Ureter (tissue), 1 donor: ENCODE measurements around the gene ATP6V0E2. TPM values are rescaled to one million over a fixed set of nuclear protein-coding genes. Genes with fewer than 3 reads are reported as not detected.

Experiments used
- DNase-seq: peaks from one replicate; pipeline ENCODE4 v3.0.0-alpha.2; 2020; ENCODE audit warnings: low spot score
- total RNA-seq: library from RNA; stranded (reverse); gene quantifications from one replicate; pipeline ENCODE4 v1.2.4, GENCODE V29; 2023
- donor health status: DM: yes; HTN: yes; CAD: no.

Gene ATP6V0E2
- total RNA-seq, 1 donor from 2014 or later, result 15.0 TPM

GRCh38 chr7:149861728-149862045 lies 12.1 kb upstream of the ATP6V0E2 start:
- no peak for DNase-seq

DNA sequence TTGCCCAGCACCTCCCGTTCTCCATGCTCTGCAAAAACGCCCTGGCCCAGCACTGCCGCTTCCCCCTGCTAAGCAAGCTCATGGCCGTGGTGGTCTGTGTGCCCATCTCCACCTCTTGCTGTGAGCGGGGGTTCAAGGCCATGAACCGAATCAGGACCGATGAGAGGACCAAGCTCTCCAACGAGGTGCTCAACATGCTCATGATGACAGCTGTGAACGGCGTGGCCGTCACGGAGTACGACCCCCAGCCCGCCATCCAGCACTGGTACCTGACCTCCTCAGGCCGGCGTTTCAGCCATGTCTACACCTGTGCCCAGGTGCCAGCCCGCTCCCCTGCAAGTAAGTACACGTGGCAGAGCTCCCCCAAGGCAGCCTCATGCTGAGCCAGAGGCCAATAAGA lies 11.6 kb upstream of the ATP6V0E2 start:
- no peak for DNase-seq

GRCh38 chr7:149863500-149863899 lies 10.3 kb upstream of the ATP6V0E2 start:
- no peak for DNase-seq

- no peak for DNase-seq
Observed at GRCh38 chr7:149864023-149864422, 9.7 kb upstream of the ATP6V0E2 start.

- DNase-seq, result no peak
Observed at GRCh38 chr7:149864751-149865150, 9.0 kb upstream of the ATP6V0E2 start.

GRCh38 chr7:149865437-149865836 lies 8.3 kb upstream of the ATP6V0E2 start:
- DNase-seq, result no peak

DNA sequence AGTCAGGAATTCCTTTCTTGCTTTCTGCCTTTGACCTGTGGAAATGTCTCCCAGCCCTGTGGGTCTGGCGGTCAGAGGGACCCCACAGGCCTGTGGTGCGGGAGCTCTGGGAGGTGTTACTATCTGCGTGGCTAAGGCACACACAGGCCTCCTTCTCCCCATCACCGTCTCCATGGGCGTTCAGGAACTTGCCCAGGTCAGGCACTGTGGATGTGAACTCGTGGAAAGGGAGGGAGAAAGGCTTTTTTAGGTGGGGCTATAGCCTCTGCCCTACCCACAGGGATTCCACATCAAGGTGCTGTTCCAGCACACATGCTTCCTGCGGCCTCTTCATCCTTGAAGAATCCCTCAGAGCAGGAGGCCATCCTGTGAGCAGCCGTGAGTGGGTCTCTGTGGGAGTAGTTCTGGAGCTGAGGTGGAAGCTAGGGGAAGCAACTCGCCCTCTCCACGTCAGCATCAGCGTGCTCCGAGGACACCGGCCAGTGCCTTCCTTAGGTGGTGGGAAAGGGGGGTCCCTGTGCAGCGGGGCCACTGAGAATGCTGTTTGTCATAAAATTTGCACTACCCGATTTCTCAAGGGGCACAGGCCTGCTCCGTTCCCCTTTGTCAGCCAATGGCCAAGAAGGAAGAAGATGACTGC lies 7.5 kb upstream of the ATP6V0E2 start:
- DNase-seq, result no peak

GRCh38 chr7:149866779-149867447 lies 6.9 kb upstream of the ATP6V0E2 start:
- peak; percentile 38 for DNase-seq

DNA sequence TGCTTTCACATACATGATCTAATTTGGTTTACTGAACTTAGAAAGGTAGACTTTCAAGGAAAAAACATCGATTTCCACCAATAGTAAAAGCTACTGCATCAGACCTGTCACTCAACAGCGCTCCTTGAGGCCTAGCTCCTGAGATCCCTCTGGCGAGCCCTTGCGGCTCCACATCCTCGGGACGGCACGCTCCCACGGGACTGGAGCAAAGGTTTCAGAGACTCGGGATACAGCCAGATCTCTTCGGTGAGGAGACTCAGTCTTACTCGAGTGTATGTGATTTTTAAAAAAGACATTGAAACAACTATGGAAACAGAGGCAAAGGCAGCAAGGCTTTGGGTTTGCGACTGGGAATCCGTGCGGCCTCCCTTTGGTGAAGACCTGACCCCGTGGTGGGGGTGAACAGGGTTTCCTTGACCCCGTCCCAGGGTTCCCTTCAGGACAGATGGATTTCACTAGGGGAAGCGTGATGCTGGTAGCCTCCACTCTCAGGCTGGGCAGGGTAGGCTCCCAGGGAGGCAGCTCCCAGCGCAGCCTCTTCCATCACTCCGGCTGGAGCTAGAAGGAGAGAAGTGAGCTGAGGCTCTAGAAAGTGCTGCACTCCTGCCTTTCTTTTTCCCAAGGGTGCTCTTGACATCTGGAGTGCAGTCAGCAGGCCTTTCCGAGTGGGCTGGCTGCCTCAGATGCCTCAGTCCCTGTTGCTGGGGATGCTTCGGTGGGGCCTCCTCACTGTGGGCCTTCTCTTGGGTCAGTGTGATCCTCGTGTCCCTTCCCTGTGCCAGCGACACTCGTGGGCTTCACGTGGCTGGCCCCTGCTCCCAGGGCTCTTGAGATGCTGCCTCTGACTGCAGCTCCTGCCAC lies 5.8 kb upstream of the ATP6V0E2 start:
- no peak for DNase-seq

- peak; percentile 31 for DNase-seq
Observed at GRCh38 chr7:149868623-149869290, 5.0 kb upstream of the ATP6V0E2 start.

GRCh38 chr7:149869291-149869650 lies 4.5 kb upstream of the ATP6V0E2 start:
- DNase-seq, result no peak

DNA sequence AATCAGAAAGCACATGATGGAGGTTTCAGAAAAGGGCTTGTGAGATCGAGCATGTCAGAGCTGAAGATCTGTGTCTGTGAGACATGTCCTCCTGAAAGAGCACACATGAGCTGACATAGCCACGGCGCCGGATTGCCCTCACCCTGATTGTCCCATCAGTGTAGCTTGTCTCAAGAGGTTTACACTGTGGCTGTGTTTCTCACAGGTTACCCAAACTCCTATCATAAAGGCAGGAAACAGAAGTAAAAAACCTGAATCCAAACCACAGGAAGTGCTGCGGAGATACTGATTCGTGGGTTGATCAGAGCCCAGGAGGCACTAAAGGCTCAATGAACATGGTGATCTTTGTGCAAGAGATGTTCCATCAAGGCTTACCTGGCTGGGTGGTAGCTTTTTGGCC lies 3.9 kb upstream of the ATP6V0E2 start:
- DNase-seq, result no peak

DNA sequence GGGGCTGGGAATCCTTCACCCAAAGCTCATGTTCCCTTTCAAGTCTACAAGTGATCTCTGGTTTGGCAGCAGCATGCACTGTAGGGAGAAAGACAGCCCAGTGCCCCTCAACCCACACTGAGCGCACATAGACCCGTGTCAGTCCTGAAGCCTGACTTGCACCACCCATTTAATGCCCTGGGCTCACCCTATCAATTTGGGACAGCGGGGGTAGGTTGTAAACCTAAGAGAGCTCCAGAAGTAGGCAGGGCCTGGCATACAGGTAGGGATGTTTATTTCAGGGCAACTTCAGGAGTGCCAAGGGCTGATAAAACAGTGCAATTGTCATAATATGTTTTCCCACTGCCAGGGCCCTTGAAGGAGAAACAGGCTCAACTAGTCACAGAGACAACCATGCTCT lies 3.5 kb upstream of the ATP6V0E2 start:
- DNase-seq, result no peak

DNA sequence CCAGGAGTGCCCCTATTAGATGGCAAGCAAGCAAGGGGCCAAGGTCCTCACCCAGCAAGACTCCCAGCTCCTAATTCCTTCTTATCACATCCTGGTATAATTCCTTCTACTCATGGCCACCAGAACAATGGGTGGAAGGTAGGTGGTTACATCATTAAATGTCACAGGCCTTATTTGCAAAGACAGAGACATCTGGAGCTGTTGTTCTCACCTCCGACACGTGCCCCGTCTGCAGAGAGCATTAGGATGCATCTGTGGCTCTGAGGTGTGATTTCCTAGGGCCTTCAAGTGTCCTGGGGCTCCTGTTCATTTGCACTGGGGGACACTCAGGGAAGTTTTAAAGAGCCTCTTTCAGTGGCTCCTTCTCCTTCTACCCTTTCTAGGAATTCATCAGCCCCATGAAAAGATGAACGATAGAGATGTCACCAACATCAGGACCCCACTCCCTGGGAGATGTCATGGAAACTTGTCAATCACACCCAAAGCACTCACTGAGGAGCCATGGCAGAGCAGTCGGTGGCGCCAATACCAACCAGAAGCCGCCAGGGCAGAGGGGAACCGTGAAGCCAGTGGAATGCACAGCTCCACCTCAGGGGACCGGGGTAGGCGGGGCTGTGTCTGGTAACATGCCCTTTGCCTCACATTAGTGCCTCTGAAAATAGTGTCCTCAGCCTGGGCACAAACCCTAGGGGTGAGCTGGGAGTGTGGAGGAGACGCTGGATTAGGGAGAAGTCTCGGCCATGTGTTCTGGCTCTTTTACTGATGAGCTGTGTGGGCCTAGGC lies 2.9 kb upstream of the ATP6V0E2 start:
- no peak for DNase-seq

- DNase-seq, result no peak
Observed at GRCh38 chr7:149871576-149871975, 2.2 kb upstream of the ATP6V0E2 start.

DNA sequence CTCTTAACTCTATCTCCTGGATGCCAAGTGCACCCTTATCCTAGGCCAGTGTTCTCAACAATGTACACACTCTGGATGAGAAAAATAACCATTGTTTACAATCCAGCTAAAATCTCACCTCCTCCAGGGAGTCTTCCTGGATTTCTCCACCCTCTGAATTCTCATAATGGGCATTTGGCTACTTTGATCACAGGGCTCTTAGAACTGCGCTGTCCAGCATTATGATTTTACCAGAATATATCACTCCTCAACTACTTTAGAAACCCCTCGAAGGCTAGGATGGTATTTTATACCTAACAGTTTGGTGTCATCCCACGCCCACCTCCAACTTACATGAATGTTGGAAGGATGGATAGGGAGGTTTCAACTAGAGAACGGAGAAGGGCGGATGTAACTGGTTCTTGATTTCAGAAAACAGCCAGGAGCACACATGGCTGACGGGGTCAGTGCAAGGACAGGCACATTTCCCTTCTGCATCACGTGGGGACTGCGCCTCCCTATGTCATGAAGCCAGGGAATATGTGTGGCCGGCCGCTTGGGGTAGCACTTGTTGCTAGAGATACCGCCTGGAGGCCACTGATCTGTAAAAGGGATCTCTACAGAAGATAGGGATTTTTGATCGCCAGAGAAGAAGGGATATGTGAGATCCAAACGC lies 1.2 kb upstream of the ATP6V0E2 start:
- peak; percentile 88 for DNase-seq

DNA sequence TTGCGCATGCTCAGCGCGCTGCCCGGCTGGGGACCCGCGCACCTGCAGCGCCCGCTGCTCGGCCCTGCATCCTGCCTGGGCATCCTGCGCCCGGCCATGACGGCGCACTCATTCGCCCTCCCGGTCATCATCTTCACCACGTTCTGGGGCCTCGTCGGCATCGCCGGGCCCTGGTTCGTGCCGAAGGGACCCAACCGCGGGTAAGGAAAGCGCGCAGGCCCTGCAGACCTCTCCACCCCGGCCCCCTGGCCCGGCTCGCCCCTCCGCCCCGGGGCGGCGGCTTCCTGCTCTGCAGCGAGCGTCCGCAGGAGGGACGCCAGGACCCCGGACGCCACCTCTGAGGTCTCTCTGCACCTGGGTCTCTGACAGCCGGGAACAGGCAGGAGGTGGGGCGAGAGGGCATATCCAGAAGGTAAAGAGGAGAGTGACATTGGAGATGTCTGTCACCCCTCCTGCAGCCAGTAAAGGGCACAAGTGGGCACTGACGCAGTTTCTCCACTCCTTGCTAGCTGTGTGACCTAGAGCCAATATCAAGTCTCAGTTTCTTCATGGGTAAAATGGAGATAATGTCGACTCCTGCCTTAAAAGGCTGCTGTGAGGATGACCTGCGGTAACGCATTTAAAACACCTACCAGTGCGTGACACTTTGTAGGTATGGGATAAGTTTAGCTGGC lies 338 bp downstream of the ATP6V0E2 start:
- no peak for DNase-seq

DNA sequence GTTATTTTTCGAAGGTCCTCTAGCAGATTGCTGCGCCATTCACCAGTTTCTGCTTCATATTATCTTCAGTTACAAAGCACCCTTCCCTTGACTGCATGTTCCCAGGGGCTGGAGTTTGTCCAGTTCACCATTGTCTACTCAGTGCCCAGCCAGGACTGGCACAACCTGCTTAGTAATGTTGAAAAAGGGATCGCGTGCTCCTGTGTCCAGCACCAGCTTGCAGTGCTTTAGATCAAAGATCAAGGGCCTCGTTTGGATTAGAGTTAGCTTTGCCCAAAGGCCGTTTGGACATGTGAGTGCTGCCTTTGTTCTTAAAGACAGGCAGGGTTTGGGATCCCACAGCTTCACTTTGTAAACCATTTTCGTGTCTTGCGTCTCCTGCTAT lies 867 bp downstream of the ATP6V0E2 start:
- no peak for DNase-seq

DNA sequence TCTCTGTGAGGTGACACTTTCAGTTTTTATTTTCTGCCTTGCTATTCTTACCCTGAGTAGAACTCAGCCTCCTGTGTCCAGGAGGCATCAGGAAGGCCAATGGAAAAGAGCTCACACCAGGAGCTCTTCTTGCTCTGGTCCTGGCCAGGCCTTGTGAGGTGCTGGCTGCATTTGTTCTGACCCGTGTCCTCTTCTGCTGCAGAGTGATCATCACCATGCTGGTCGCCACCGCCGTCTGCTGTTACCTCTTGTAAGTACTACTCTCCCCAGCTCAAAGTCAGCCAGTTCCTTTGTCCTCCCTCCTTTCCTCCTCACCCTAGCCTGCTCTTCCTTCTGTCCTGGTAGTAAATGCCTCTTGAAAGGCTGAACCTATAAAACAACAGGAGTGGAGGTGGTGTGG lies 1.6 kb downstream of the ATP6V0E2 start:
- no peak for DNase-seq

- DNase-seq, result no peak
Observed at GRCh38 chr7:149877890-149878522, 4.2 kb downstream of the ATP6V0E2 start.
